ENCODE data around the gene GATAD2A.

DNA sequence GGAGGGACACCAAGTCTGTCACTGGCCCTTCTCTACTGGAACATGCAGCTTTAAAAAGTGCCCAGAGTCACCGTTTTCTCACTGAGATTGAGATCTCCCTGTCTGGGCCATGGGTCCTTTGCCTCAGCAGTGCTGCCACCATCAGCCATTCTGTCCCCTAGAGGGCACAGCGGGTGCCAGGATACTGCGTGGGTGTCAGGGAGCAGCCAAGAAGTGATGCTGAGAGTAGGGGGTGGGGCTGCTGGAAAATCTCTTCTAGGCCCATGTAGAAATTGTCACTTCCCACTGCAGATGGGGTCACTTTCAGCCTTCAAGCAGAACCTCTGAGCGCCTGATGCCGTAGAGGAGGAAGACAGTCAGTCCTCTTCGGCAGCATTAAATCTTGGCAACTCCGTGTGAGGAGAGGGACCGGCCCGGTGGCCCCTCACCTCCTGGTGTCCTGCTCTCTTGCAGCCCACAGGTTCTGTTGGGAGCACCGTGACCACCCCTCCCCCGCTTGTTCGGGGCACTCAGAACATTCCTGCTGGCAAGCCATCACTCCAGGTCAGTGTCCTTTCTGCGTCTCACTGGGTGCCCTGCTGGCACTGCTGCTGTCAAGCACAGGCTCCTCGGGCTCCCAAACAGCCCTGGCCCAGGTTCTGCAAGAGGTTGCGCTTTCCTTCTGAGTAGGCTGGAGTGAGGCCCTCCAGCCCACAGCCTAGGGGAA is 88.5 kb downstream of the GATAD2A start:
- TF ChIP-seq, protein P1, sequence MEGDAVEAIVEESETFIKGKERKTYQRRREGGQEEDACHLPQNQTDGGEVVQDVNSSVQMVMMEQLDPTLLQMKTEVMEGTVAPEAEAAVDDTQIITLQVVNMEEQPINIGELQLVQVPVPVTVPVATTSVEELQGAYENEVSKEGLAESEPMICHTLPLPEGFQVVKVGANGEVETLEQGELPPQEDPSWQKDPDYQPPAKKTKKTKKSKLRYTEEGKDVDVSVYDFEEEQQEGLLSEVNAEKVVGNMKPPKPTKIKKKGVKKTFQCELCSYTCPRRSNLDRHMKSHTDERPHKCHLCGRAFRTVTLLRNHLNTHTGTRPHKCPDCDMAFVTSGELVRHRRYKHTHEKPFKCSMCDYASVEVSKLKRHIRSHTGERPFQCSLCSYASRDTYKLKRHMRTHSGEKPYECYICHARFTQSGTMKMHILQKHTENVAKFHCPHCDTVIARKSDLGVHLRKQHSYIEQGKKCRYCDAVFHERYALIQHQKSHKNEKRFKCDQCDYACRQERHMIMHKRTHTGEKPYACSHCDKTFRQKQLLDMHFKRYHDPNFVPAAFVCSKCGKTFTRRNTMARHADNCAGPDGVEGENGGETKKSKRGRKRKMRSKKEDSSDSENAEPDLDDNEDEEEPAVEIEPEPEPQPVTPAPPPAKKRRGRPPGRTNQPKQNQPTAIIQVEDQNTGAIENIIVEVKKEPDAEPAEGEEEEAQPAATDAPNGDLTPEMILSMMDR (conservative IDR thresholded peaks at IDR 0.05 in 1 of 2, IDR thresholded peaks at IDR 0.05 in 1 of 2; ENCODE audit: low read depth in 1 of 2, low read length in 2 of 2) = no peak
- no peak for TF ChIP-seq EZH2 (IDR thresholded peaks at IDR 0.05; ENCODE audit: low read length, missing control alignments)

Data from fibroblast of lung (primary cell).